ENCODE results near the gene PPP6R2.

The PPP6R2 gene

DNA sequence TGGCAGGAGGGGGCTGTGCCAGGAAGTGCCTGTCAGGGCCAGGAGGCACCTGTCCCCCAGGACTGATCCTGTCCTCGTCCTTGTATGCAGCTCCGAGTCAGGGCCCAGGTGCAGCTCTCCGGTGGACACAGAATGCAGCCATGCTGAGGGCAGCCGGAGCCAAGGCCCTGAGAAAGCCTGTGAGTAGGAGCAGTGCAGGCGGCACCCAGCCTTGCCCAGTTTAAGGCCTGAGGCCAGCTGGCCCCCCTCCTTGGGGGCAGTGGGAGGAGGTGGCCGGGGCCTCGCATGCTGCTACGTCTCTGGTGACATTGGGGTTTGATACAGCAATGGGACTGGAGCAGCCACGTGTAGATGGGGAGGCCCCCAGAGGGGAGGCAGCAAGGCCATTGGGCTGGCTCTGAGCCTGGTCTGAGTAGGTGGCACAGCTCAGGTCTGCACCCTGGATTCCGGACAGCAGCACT lies 96.8 kb downstream of the PPP6R2 start:
- TF ChIP-seq FOXP2 (optimal IDR thresholded peaks at IDR 0.05; ENCODE audit: borderline replicate concordance, extremely low read depth, extremely low read length, insufficient read depth) (no peak), SIN3A (IDR thresholded peaks at IDR 0.05; ENCODE audit: borderline replicate concordance, insufficient read depth, low read length) (no peak), TAF1 (IDR thresholded peaks at IDR 0.05; ENCODE audit: borderline replicate concordance, insufficient read depth, low read length) (no peak), POLR2AphosphoS5 (IDR thresholded peaks at IDR 0.05; ENCODE audit: low read depth, low read length) (no peak)
- TF ChIP-seq, protein P1, sequence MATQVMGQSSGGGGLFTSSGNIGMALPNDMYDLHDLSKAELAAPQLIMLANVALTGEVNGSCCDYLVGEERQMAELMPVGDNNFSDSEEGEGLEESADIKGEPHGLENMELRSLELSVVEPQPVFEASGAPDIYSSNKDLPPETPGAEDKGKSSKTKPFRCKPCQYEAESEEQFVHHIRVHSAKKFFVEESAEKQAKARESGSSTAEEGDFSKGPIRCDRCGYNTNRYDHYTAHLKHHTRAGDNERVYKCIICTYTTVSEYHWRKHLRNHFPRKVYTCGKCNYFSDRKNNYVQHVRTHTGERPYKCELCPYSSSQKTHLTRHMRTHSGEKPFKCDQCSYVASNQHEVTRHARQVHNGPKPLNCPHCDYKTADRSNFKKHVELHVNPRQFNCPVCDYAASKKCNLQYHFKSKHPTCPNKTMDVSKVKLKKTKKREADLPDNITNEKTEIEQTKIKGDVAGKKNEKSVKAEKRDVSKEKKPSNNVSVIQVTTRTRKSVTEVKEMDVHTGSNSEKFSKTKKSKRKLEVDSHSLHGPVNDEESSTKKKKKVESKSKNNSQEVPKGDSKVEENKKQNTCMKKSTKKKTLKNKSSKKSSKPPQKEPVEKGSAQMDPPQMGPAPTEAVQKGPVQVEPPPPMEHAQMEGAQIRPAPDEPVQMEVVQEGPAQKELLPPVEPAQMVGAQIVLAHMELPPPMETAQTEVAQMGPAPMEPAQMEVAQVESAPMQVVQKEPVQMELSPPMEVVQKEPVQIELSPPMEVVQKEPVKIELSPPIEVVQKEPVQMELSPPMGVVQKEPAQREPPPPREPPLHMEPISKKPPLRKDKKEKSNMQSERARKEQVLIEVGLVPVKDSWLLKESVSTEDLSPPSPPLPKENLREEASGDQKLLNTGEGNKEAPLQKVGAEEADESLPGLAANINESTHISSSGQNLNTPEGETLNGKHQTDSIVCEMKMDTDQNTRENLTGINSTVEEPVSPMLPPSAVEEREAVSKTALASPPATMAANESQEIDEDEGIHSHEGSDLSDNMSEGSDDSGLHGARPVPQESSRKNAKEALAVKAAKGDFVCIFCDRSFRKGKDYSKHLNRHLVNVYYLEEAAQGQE (IDR thresholded peaks at IDR 0.05; ENCODE audit: insufficient read depth in 1 of 2, low read depth in 2 of 2, low read length in 2 of 2): no peak

DNA sequence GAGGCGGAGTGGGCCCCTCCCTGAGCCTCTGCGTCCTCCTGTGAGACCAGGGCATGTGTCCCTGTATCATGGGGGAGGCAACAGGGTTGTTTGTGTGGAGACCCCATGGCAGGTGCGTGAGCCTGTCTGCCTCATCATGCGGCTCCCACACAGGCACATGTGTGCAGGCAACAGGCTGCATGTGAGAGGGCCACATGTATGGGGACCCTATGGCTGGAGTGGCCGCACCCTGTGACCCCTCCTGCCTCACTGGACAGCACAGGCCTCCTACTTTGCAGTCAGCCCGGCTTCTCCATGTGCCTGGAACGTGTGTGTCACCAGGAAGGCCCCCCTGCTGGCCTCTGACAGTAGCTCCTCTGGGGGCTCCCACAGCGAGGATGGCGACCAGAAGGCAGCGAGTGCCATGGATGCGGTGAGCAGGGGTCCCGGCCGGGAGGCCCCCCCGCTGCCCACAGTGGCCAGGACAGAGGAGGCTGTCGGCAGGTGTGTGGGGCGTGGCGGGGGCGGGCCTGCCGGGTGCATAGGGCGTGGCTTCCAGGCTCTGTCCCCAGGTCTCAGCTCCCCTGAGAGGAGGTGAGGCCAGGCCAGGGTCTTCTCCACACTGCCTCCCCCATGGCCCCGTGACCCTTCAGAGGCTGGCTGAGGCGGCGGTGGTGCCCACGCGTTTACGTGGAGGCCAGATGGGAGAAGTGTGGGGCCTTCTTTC lies 97.6 kb downstream of the PPP6R2 start:
- no peak for TF ChIP-seq FOXP2 (optimal IDR thresholded peaks at IDR 0.05; ENCODE audit: borderline replicate concordance, extremely low read depth, extremely low read length, insufficient read depth)

DNA sequence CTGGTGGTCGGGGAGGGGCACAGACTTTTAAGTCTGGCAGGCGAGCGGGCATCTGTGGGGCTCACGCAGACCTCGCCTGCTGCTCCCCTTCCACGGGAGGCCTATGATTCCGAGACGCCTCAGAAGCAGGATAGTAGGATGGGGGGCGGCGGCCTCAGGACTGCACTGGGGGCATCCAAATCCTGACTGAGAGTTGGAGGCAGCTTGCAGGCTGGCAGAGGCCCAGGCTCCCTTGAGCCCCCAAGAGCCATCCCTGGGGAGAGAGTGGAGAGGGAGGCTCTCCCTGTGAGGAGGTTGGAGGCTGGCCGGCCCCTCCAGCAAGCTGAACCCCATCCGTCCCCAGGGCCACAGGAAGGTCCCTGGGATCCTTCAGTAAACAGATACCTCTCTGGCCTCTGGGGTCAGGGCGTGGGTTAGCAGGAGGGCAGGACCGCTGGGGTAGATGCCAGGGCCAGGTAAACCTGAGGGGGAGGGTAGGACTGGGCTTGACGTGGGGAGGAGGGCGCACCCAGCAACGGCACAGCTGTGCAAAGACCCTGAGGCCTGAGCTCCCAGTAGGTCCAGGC lies 98.4 kb downstream of the PPP6R2 start:
- no peak for TF ChIP-seq POLR2AphosphoS5 (IDR thresholded peaks at IDR 0.05; ENCODE audit: low read depth, low read length)
- TF ChIP-seq TAF1 (IDR thresholded peaks at IDR 0.05; ENCODE audit: borderline replicate concordance, insufficient read depth, low read length): no peak

DNA sequence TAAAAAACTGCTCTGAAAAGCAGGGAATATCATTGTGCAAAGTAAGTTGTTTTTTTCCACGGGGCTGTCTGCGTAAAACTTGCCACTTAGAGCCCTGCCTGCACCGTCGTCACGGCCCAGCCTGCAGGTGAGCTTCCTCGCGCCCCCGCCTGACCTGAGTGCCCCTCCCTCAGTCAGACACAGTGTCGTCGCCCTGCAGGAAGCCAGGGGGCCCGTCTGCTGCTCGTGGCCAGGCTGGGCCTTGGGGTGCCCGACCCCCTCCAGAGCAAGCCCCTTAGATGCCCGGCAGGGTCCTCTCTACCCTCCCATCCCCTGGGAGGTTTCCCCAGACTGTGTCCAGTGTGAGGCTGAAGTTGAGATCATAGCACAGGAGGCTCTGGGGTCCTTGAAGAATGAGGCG lies 100.1 kb downstream of the PPP6R2 start:
- no peak for TF ChIP-seq FOXP2 (optimal IDR thresholded peaks at IDR 0.05; ENCODE audit: borderline replicate concordance, extremely low read depth, extremely low read length, insufficient read depth)
- no peak for TF ChIP-seq POLR2AphosphoS5 (IDR thresholded peaks at IDR 0.05; ENCODE audit: low read depth, low read length)
- no peak for TF ChIP-seq TAF1 (IDR thresholded peaks at IDR 0.05; ENCODE audit: borderline replicate concordance, insufficient read depth, low read length)
- TF ChIP-seq, protein P1 (IDR thresholded peaks at IDR 0.05; ENCODE audit: insufficient read depth in 1 of 2, low read depth in 2 of 2, low read length in 2 of 2): no peak
- no peak for TF ChIP-seq SIN3A (IDR thresholded peaks at IDR 0.05; ENCODE audit: borderline replicate concordance, insufficient read depth, low read length)

DNA sequence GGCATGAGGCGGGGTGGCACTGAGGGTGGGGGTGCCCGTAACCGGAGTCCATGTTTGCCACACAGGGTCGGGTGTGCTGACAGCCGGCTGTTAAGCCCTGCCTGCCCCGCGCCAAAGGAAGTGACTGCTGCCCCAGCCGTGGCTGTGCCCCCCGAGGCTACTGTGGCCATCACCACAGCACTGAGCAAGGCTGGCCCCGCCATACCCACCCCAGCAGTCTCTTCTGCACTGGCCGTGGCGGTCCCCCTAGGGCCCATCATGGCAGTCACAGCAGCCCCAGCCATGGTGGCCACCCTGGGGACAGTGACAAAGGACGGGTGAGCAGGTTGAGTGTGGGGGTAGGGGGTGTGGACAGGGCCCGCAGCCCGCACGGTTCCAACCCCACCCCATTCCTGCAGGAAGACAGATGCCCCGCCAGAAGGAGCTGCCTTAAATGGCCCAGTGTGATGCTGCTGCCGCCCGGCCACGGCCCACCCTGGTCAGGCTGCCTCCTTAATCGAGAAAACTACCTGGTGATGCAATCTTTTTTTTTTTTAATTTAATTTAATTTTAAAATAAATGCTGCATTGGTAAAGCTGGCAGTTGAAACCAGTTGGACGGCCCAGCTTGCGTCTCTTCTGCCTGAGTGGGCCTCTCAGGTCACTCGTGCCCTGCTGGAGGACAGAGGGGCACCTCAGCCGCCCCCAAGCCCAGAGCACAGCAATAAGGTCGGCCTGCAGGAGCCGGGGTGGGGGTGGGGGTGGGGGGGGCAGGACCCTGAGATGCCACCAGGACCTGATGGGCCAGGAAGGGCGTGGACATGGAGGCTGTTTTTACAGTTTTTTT lies 100.9 kb downstream of the PPP6R2 start:
- TF ChIP-seq POLR2AphosphoS5 (IDR thresholded peaks at IDR 0.05; ENCODE audit: low read depth, low read length) (peak; percentile 55; the same call in 1 of the 2 replicates), TAF1 (IDR thresholded peaks at IDR 0.05; ENCODE audit: borderline replicate concordance, insufficient read depth, low read length) (no peak)

DNA sequence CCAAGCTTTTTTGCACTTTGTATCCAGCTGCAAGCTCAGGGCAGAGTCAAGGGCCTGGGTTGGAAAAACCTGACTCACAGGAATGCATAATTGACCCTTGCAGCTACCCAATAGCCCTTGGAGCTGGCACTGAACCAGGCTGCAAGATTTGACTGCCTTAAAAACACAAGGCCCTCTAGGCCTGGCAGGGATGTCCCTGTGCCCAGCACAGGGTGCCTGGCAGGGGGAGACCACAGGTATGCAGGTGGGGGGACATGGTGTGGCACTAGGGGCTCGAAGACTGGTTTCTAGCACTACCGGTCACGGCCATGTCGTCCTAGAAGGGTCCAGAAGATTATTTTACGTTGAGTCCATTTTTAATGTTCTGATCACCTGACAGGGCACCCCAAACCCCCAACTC lies 101.5 kb downstream of the PPP6R2 start:
- TF ChIP-seq POLR2AphosphoS5 (IDR thresholded peaks at IDR 0.05; ENCODE audit: low read depth, low read length) (no peak), SIN3A (IDR thresholded peaks at IDR 0.05; ENCODE audit: borderline replicate concordance, insufficient read depth, low read length) (no peak), FOXP2 (optimal IDR thresholded peaks at IDR 0.05; ENCODE audit: borderline replicate concordance, extremely low read depth, extremely low read length, insufficient read depth) (no peak), TAF1 (IDR thresholded peaks at IDR 0.05; ENCODE audit: borderline replicate concordance, insufficient read depth, low read length) (no peak)
- TF ChIP-seq, protein P1 (IDR thresholded peaks at IDR 0.05; ENCODE audit: insufficient read depth in 1 of 2, low read depth in 2 of 2, low read length in 2 of 2): no peak

Data from PFSK-1 (cell line).